ENCODE results near the gene SLC2A10. TPM values are rescaled to one million over a fixed set of nuclear protein-coding genes. Genes with fewer than 3 reads are reported as not detected.

SLC2A10 gene
- total and polyA plus RNA-seq, 10 of the 15 experiments (the other 5 are each of a cell fraction or from before 2014, with no cell fraction given) = not detected

DNA sequence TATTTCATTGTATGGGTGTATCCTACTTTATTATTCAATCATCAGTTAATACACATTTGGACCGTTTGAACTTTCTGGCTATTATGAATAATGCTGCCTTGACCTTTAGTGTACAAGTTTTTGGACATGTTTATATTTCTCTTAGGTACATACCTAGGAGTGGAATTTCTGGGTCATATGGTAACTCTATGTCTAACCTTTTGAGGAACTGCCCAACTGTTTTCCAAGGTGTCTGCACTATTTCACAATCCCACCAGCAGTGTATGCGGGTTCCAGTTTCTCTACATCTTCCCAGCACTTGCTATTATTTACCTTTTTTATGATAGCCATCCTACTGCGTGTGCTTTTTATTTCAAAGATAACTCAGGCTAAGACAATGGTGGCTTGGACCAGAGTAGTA is 43.8 kb upstream of the SLC2A10 start:
- H3K4me1 ChIP-seq (ENCODE audit: control insufficient read depth, insufficient read depth, low read length) = no peaks in the 10 kb centered on the region
- intact Hi-C loops (cut with micrococcal nuclease; ENCODE audit: unreplicated experiment) = no loop called here
- no TSS peak for BruUV-seq (replicated peaks)
- ChIA-PET CTCF (no interaction called here), POLR2A (no interaction called here), SMC1A (ENCODE audit: uncharacterized antibody, unreplicated experiment) (no interaction called here), RAD21 (ENCODE audit: unreplicated experiment) (no interaction called here)
- in situ Hi-C loops (cut with MboI) = no loop called here
- H4K20me1 ChIP-seq (ENCODE audit: control insufficient read depth, insufficient read depth) = no peaks in the 10 kb centered on the region
- FAIRE-seq (no peak), DNase-seq (ENCODE audit: low read depth, low spot score) (no peak), ATAC-seq (no peak)
- H3K79me2 ChIP-seq (ENCODE audit: control insufficient read depth, insufficient read depth, low read length) = no peaks in the 10 kb centered on the region
- H3K27me3 ChIP-seq (replicated peaks in 1 of 2; ENCODE audit: control insufficient read depth in 2 of 2, insufficient read depth in 2 of 2, low read length in 1 of 2) = no peaks in the 10 kb centered on the region
- no peak overlapping the region for H3K4me3 ChIP-seq
- H3K4me2 ChIP-seq (ENCODE audit: control insufficient read depth, insufficient read depth) = no peak overlapping the region
- no peak overlapping the region for H3K9ac ChIP-seq (ENCODE audit: control insufficient read depth, insufficient read depth, low read length)
- no peaks in the 10 kb centered on the region; the same call in 2 of the 3 replicates for H3K9me3 ChIP-seq (replicated peaks; ENCODE audit: control insufficient read depth, insufficient read depth, low read length)
- no peaks in the 10 kb centered on the region for H3K36me3 ChIP-seq (ENCODE audit: control insufficient read depth in 2 of 2, insufficient read depth in 2 of 2, low read length in 1 of 2)
- 48% methylated on average over 3 of the region's 3 CpGs for WGBS (ENCODE audit: insufficient coverage, insufficient replicate concordance, low lambda C conversion rate, missing lambda C conversion rate)
- H2AFZ ChIP-seq (ENCODE audit: control insufficient read depth, low read depth, low read length) = no peak overlapping the region
- no peak overlapping the region for H3K27ac ChIP-seq (ENCODE audit: control insufficient read depth, insufficient read depth)
- TF ChIP-seq, protein P1, sequence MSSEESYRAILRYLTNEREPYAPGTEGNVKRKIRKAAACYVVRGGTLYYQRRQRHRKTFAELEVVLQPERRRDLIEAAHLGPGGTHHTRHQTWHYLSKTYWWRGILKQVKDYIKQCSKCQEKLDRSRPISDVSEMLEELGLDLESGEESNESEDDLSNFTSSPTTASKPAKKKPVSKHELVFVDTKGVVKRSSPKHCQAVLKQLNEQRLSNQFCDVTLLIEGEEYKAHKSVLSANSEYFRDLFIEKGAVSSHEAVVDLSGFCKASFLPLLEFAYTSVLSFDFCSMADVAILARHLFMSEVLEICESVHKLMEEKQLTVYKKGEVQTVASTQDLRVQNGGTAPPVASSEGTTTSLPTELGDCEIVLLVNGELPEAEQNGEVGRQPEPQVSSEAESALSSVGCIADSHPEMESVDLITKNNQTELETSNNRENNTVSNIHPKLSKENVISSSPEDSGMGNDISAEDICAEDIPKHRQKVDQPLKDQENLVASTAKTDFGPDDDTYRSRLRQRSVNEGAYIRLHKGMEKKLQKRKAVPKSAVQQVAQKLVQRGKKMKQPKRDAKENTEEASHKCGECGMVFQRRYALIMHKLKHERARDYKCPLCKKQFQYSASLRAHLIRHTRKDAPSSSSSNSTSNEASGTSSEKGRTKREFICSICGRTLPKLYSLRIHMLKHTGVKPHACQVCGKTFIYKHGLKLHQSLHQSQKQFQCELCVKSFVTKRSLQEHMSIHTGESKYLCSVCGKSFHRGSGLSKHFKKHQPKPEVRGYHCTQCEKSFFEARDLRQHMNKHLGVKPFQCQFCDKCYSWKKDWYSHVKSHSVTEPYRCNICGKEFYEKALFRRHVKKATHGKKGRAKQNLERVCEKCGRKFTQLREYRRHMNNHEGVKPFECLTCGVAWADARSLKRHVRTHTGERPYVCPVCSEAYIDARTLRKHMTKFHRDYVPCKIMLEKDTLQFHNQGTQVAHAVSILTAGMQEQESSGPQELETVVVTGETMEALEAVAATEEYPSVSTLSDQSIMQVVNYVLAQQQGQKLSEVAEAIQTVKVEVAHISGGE (CRISPR knock-in tag; IDR thresholded peaks at IDR 0.05) = no peak
- TF ChIP-seq, protein P2, sequence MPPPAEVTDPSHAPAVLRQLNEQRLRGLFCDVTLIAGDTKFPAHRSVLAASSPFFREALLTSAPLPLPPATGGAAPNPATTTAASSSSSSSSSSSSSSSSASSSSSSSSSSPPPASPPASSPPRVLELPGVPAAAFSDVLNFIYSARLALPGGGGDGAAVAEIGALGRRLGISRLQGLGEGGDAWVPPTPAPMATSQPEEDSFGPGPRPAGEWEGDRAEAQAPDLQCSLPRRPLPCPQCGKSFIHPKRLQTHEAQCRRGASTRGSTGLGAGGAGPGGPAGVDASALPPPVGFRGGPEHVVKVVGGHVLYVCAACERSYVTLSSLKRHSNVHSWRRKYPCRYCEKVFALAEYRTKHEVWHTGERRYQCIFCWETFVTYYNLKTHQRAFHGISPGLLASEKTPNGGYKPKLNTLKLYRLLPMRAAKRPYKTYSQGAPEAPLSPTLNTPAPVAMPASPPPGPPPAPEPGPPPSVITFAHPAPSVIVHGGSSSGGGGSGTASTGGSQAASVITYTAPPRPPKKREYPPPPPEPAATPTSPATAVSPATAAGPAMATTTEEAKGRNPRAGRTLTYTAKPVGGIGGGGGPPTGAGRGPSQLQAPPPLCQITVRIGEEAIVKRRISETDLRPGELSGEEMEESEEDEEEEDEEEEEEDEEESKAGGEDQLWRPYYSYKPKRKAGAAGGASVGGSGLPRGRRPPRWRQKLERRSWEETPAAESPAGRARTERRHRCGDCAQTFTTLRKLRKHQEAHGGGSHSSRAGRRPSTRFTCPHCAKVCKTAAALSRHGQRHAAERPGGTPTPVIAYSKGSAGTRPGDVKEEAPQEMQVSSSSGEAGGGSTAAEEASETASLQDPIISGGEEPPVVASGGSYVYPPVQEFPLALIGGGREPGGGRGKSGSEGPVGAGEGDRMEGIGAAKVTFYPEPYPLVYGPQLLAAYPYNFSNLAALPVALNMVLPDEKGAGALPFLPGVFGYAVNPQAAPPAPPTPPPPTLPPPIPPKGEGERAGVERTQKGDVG (CRISPR knock-in tag; IDR thresholded peaks at IDR 0.05) = no peak
- TF ChIP-seq NFIC (IDR thresholded peaks at IDR 0.05; ENCODE audit: low read depth, low read length) (no peak), JUND (IDR thresholded peaks at IDR 0.05; ENCODE audit: low read depth, low read length) (no peak), EED (IDR thresholded peaks at IDR 0.05; ENCODE audit: low read depth) (no peak), CHD4 (IDR thresholded peaks at IDR 0.05) (no peak), ZNF274 (IDR thresholded peaks at IDR 0.05; ENCODE audit: insufficient read depth, insufficient read length) (no peak), POLR2AphosphoS2 (IDR thresholded peaks at IDR 0.05; ENCODE audit: low read depth, low read length) (no peak), IRF4 (IDR thresholded peaks at IDR 0.05; ENCODE audit: low read depth, low read length) (no peak), RAD21 (IDR thresholded peaks at IDR 0.05; ENCODE audit: insufficient read depth, low read depth, low read length) (no peak), FOS (IDR thresholded peaks at IDR 0.05; ENCODE audit: borderline replicate concordance, extremely low read depth, insufficient read length) (no peak)
- TF ChIP-seq, protein P3, sequence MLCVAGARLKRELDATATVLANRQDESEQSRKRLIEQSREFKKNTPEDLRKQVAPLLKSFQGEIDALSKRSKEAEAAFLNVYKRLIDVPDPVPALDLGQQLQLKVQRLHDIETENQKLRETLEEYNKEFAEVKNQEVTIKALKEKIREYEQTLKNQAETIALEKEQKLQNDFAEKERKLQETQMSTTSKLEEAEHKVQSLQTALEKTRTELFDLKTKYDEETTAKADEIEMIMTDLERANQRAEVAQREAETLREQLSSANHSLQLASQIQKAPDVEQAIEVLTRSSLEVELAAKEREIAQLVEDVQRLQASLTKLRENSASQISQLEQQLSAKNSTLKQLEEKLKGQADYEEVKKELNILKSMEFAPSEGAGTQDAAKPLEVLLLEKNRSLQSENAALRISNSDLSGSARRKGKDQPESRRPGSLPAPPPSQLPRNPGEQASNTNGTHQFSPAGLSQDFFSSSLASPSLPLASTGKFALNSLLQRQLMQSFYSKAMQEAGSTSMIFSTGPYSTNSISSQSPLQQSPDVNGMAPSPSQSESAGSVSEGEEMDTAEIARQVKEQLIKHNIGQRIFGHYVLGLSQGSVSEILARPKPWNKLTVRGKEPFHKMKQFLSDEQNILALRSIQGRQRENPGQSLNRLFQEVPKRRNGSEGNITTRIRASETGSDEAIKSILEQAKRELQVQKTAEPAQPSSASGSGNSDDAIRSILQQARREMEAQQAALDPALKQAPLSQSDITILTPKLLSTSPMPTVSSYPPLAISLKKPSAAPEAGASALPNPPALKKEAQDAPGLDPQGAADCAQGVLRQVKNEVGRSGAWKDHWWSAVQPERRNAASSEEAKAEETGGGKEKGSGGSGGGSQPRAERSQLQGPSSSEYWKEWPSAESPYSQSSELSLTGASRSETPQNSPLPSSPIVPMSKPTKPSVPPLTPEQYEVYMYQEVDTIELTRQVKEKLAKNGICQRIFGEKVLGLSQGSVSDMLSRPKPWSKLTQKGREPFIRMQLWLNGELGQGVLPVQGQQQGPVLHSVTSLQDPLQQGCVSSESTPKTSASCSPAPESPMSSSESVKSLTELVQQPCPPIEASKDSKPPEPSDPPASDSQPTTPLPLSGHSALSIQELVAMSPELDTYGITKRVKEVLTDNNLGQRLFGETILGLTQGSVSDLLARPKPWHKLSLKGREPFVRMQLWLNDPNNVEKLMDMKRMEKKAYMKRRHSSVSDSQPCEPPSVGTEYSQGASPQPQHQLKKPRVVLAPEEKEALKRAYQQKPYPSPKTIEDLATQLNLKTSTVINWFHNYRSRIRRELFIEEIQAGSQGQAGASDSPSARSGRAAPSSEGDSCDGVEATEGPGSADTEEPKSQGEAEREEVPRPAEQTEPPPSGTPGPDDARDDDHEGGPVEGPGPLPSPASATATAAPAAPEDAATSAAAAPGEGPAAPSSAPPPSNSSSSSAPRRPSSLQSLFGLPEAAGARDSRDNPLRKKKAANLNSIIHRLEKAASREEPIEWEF (IDR thresholded peaks at IDR 0.05; ENCODE audit: insufficient replicate concordance, low read depth, low read length) = no peak

All from GM12878 (cell line).